T-helper 2 cell treated with Interferon-gamma antibody and Interleukin-4, amounts not matched to agents 100 ng/mL and 5 ng/mL, for 36 hours (primary cell): Measurements from ENCODE around the gene NEURL3. TPM values are rescaled to one million over a fixed set of nuclear protein-coding genes. Genes with fewer than 3 reads are reported as not detected.

Source experiments
- intact Hi-C: fragments of 100-400 bp; cut with micrococcal nuclease; formaldehyde crosslinking; loops from one replicate; pipeline ENCODE4 v1.15.1; 2023
- total RNA-seq: library from RNA; stranded (reverse); gene quantifications from 2 replicates; pipeline ENCODE4 v1.2.3, GENCODE V29; 2022

The NEURL3 gene
- total RNA-seq, 1 donor from 2014 or later = 0.16 TPM

DNA sequence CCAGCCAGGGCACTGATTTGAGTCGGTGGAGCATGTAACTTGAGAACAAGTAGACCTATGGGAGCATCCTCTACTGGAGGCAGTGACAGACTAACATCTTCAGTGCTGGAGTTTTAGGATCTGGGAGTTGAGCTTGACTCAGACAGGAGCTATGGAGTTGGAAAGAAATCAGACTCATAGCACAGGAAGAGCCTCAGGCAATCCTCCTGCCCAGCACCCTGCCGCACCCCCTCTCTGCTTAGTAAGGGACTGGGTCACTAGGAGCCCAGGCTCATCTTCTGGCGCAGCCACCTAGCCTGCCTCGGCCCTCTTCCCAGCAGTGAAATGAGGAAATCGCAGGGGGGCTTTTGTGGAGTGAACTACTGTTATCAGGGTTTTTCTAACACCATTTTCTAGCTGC is 35.0 kb upstream of the NEURL3 start:
- intact Hi-C loops = no loop called here

DNA sequence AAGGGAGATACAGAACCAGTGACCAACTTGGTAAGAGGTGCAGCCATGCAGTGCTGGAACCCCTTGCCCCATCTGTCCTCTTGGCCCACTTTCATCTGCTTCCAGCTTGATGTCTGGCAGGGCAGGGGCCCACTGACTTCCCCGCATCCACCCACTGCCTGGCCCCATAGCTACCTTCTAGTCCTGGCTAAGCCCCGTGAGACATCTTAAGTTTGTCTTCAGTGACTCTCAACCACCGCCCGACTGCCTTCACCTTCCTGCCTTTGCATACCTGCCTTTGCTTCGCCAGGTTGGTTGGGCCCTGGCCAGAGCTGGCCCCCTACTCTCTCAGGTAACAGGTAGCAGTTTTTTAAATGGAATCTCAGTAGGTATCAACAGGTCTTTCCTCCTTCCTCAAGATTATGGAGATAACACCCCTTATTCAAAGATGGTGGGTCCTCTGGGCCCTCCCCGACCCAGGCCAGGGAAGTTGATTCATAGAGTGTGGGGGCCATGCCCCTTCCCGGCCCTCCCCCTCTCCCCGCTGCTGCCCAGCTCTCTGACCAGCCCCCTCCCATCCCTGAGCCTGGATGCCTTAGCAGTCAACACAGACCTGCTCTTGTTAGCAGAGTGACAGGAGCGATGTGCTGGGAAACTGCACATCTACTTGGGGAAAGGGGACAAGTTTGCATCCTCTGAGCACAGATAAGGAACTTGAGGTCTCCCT is 34.2 kb upstream of the NEURL3 start:
- intact Hi-C loops = loop anchor here (2.0 to 10.0 kb wide), 8 partner anchors 182 to 1465 kb away; partner anchors contain the start of genes ANKRD39, CNNM4 and STARD7

- intact Hi-C loops = loop anchor here (1.0 to 10.0 kb wide), 11 partner anchors 14 to 1464 kb away; partner anchors contain the start of genes ANKRD39, CNNM4 and STARD7
These were observed 33.5 kb upstream of the NEURL3 start for GRCh38 chr2:96538487-96539214.

- intact Hi-C loops = loop anchor here (1.0 to 10.0 kb wide), 14 partner anchors 14 to 1463 kb away; partner anchors contain the start of genes ANKRD39, CNNM4, DUSP2 and KANSL3
These were observed 32.8 kb upstream of the NEURL3 start for GRCh38 chr2:96537734-96538486.

- intact Hi-C loops = loop anchor here (1.0 to 10.0 kb wide), 10 partner anchors 102 to 1462 kb away; partner anchors contain the start of genes CNNM4, DUSP2, KANSL3 and LMAN2L
These were observed 32.0 kb upstream of the NEURL3 start for GRCh38 chr2:96537066-96537733.

DNA sequence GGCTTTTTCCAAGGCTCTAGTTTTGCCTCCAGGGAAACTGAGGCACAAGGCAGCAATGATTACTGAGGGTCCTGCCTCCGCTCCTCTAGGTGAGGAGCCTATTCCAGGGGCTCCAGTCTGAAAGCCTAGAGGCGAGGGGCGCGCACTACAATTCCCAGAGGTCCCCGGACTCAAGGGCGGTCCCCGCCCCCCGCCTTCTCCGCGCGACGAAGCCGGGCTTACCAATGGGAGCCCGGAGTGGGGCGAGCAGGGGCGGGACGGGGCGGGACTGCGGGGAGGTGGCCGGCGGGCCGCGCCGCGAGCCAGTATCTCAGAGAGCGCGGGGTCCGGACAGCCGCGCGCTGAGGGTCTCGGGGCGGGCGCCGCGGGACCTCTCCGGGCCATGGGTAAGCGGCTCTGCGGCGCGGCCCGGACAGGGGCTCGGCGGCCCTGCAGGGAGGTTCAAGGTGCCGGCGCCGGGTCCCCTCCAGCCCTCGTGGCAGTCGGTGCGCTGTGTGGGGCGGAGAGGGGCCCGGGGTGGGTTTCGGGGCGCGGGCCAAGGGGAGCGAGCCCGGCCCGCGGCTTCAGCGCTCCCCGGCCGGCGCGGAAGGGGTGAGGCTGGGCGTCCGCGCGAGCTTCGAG is 31.4 kb upstream of the NEURL3 start, which contains the start of gene ARID5A:
Gene ARID5A, plus strand, starts transcription at position 308 of the 621 bp plus-strand sequence. Its CDS starts 75 bp downstream, at position 383.
- intact Hi-C loops = loop anchor here (1.0 to 10.0 kb wide), 12 partner anchors 8 to 1462 kb away; partner anchors contain the start of genes CIAO1, CNNM4, DUSP2 and KANSL3

DNA sequence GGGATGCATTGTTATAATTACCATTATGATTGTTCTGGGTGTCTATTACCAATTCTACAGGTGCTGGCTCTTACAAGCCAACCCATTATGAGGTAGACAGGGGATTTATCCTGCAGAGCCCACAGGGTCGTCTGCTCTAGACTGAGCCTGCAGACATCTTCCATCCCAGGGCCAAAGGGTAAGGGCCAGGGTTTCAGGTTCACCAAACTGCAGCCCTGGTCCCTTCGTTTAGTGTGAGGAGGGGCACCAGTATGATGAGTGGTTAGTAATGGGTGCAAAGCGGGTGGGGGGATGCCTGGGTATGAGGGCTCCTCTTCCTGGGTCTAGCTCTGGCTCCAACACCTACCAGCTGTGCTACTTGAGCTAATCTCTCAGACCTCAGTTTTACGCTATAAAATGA is 30.2 kb upstream of the NEURL3 start:
- intact Hi-C loops = loop anchor here (5.0 to 10.0 kb wide), 7 partner anchors 178 to 1461 kb away; partner anchors contain the start of genes CNNM4 and STARD7

DNA sequence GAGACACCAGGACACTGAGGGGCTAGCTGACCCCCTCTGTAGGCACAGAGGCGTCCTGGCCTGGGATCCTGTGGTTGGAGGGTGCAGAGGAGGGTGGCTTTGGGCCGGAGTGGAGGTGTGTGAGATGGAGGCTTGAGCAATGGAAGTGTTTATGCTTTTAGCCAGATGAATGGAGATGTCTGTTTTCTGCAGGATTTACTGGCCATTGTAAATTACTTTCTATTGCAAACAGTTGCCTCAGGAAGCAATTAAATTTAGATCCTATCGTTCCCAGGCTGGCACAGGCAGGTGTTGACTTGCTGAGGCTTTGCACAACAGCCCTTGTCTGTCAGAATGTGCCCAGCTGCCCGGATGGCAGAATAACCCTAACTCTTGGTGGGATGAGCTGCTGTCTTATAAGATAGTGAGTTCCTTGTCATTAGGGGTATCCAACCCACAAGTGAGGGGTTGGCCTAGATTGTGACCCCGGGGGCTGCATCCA is 29.6 kb upstream of the NEURL3 start:
- intact Hi-C loops = loop anchor here (5.0 to 10.0 kb wide), 7 partner anchors 177 to 1460 kb away; partner anchors contain the start of genes CNNM4 and STARD7

- intact Hi-C loops = loop anchor here (10.0 kb wide), 1 partner anchor 1459 kb away; no protein-coding TSS in a partner anchor
These were observed 29.0 kb upstream of the NEURL3 start for GRCh38 chr2:96534141-96534540.

- intact Hi-C loops = loop anchor here (10.0 kb wide), 1 partner anchor 1459 kb away; no protein-coding TSS in a partner anchor
These were observed 28.3 kb upstream of the NEURL3 start for GRCh38 chr2:96533292-96534073.

GRCh38 chr2:96532641-96533291 is 27.6 kb upstream of the NEURL3 start:
- intact Hi-C loops = loop anchor here (10.0 kb wide), 1 partner anchor 1458 kb away; no protein-coding TSS in a partner anchor

DNA sequence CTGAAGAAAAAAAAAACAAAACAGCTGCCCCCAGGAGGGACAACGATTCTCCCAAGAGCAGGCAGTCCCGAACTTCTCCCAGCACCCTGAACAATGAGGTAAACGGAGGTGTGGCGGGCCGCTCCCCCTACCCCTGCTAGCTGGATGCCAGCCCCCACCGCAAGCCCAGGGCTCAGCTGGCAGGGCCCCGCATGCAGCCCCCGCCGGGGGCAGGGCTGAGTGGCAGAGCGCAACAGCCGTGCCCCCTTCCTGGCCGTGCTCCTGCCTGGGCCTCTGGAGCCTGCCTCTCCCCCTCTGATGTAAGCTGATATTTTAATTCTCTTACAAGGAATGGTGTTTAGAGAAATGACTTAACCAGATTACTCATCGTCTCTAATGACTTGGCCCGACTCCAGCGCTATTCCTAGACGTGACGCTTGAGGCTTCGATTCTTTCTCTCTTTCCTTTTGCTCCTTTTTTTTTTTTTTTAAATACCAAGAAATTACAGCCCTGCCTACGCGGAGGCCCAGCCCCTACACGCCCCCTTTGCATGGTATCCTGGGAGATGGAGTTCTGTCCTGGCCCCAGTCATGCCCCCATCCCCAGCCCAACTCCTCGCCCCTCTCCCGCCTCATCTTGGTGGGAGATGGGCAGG is 26.8 kb upstream of the NEURL3 start:
- intact Hi-C loops = loop anchor here (10.0 kb wide), 1 partner anchor 1457 kb away; no protein-coding TSS in a partner anchor

DNA sequence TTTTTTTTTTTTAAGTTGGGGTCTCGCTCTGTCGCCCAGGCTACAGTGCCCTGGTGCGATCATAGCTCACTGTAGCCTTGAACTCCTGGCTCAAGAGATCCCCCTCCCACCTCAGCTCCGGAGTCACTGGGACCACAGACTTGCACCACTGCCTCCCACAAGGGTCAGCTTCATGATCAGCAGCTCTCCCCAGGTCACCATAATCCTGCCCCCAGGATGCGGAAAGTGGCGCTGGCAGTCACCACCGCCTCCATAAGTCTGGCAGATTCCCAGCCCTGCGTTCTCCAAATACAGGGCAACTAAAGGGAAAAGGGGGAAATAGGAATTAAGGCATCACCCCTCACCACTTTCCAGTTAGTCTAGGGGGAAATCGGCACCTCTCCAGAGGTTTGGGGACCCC is 26.2 kb upstream of the NEURL3 start:
- intact Hi-C loops = loop anchor here (10.0 kb wide), 1 partner anchor 1457 kb away; no protein-coding TSS in a partner anchor

DNA sequence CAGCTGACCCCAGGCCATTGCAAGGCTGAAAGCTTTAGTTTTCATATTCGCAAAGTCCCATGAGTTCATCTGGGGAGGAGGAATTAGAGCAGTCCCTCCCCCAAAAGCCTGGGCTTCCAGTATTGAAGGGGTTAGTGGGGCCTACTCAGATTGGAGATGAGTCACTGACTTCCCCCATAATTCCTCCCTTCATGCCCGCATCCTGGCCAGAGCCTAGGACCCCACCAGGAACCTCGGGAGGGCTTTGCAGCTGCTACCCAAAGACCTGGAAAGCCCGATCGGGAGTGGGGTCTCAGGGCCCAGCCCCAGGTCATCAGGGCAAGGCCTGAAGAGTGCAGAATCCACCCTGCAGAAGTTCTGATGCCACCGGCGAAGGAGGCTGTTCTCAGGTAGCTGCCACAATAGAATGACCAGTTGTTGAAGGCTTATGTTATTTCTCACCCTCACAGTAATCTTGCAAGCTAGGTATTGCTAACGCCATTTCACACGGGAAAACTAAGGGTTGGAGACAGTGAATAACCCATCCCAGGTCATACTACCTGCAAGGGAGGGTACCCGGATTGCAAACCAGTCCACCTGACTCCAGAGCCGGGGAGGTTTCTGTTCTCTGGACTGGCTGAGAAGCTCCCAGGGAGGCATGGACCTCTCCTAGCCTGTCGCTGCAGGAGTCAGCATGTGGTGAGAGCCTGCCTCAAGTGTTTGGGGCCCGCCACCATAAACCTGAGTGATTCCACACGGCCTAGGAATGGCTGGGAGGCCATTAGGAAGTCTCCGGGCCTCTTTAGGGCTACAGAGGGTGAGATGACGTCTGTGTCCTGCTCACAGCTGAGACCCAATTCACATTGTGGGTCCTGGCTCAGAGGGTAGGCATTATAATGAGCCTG is 25.6 kb upstream of the NEURL3 start:
- intact Hi-C loops = loop anchor here (10.0 kb wide), 1 partner anchor 1456 kb away; no protein-coding TSS in a partner anchor

DNA sequence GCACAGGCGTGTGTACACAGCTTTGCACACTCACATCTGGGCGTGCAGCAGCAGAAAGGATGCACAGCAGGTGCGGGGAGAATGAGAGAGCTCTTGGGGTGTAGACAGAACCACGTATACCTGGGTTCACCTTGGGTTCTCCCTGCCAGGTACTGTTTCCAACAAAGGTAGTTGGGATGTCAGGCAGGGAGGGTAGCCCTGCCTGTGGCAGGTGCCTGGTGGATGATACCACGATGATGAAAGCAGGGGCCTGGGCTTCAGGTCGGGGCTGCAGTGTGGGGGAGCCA is 24.9 kb upstream of the NEURL3 start:
- intact Hi-C loops = loop anchor here (10.0 kb wide), 1 partner anchor 1455 kb away; no protein-coding TSS in a partner anchor

- intact Hi-C loops = loop anchor here (10.0 kb wide), 1 partner anchor 1455 kb away; no protein-coding TSS in a partner anchor
These were observed 24.4 kb upstream of the NEURL3 start for GRCh38 chr2:96529376-96530143.
